Right lobe of liver (tissue), 4 donors: ENCODE results near the gene SPOCK1.

Experiments
- POLR2A ChIP-seq: fragments of 450-650 bp; IDR thresholded peaks from one replicate; pipeline ENCODE4 v1.6.1; 2017; ENCODE audit warnings: antibody characterized with exemption, mild to moderate bottlenecking
- TF ChIP-seq, protein P1 (sequence below), 4 donors: fragments of 200-600 bp in 3 of 4; fragments of 450-650 bp in 1 of 4; IDR thresholded peaks; one replicate each; pipeline versions ENCODE4 v1.5.1 to v1.8.0; 2016 to 2022; ENCODE audit warnings: antibody characterized with exemption in 4 of 4, mild to moderate bottlenecking in 2 of 4
- donor health status: DM: no; HTN: no; CAD: no.
- donor health status: DM: no; HTN: no; CAD: no.
- donor health status: DM: no; HTN: yes; CAD: no.

DNA sequence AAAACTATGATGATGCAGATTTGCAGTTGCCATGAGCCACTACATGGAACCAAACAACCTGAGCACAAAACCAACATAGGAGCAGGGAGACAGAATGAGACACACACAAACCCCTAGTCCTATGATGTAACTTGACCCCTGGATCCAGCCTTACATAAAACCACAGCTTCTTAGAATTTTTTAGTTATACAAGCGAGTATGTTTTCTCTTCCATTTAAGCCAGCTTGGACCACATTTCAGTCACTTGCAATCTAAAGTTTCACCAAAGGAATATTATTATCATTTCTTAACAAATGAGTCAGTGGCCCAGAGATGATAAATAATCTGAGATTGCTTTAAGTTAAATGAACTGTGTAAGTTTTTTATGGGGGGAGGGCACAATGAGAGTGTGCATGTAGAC lies 6.8 kb downstream of the SPOCK1 start:
- TF ChIP-seq, protein P1, sequence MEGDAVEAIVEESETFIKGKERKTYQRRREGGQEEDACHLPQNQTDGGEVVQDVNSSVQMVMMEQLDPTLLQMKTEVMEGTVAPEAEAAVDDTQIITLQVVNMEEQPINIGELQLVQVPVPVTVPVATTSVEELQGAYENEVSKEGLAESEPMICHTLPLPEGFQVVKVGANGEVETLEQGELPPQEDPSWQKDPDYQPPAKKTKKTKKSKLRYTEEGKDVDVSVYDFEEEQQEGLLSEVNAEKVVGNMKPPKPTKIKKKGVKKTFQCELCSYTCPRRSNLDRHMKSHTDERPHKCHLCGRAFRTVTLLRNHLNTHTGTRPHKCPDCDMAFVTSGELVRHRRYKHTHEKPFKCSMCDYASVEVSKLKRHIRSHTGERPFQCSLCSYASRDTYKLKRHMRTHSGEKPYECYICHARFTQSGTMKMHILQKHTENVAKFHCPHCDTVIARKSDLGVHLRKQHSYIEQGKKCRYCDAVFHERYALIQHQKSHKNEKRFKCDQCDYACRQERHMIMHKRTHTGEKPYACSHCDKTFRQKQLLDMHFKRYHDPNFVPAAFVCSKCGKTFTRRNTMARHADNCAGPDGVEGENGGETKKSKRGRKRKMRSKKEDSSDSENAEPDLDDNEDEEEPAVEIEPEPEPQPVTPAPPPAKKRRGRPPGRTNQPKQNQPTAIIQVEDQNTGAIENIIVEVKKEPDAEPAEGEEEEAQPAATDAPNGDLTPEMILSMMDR (IDR thresholded peaks at IDR 0.05), result no peak
- TF ChIP-seq POLR2A, result no peak
